ENCODE results near the gene FBXO24.

- TF ChIP-seq CTCF (tag by site-specific recombination; IDR thresholded peaks at IDR 0.05) (no peak), ZNF629 (tag by site-specific recombination; IDR thresholded peaks at IDR 0.05) (no peak), ZNF677 (tag by site-specific recombination; IDR thresholded peaks at IDR 0.05) (no peak), PBX3 (CRISPR knock-in tag; IDR thresholded peaks at IDR 0.05) (no peak), ZBTB49 (tag by site-specific recombination; IDR thresholded peaks at IDR 0.05; ENCODE audit: low read depth) (no peak), ZNF138 (tag by site-specific recombination; IDR thresholded peaks at IDR 0.05; ENCODE audit: borderline replicate concordance) (no peak), ZNF335 (tag by site-specific recombination; conservative IDR thresholded peaks at IDR 0.05) (no peak; the same call in 1 of the 2 replicates), ZNF121 (tag by site-specific recombination; IDR thresholded peaks at IDR 0.05) (no peak), BCL11A (tag by site-specific recombination; IDR thresholded peaks at IDR 0.05; ENCODE audit: low read depth) (no peak), IKZF3 (tag by site-specific recombination; IDR thresholded peaks at IDR 0.05) (no peak), ZNF548 (tag by site-specific recombination; IDR thresholded peaks at IDR 0.05) (no peak)
These were observed 45.9 kb upstream of the FBXO24 start for GRCh38 chr7:100540073-100540723.
